ENCODE results near the gene DHX35.

The DHX35 gene

GRCh38 chr20:39019027-39019426 is 56.9 kb downstream of the DHX35 start:
- no peak for DNase-seq (ENCODE audit: low read depth in 3 of 3, low spot score in 1 of 3)

GRCh38 chr20:39019805-39020325 is 57.7 kb downstream of the DHX35 start:
- no peak for DNase-seq (ENCODE audit: low read depth in 3 of 3, low spot score in 1 of 3)

GRCh38 chr20:39021748-39022147 is 59.6 kb downstream of the DHX35 start:
- no peak for DNase-seq (ENCODE audit: low read depth in 3 of 3, low spot score in 1 of 3)

GRCh38 chr20:39025883-39026282 is 63.7 kb downstream of the DHX35 start:
- DNase-seq (ENCODE audit: low read depth in 3 of 3, low spot score in 1 of 3), result no peak

- no peak for DNase-seq (ENCODE audit: low read depth in 3 of 3, low spot score in 1 of 3)
Observed at GRCh38 chr20:39029364-39029763, 67.2 kb downstream of the DHX35 start.

- DNase-seq (ENCODE audit: low read depth in 3 of 3, low spot score in 1 of 3), result no peak
Observed at GRCh38 chr20:39032997-39033396, 70.9 kb downstream of the DHX35 start.

GRCh38 chr20:39036011-39036410 is 73.9 kb downstream of the DHX35 start:
- DNase-seq (ENCODE audit: low read depth in 3 of 3, low spot score in 1 of 3), result no peak

GRCh38 chr20:39036851-39037250 is 74.7 kb downstream of the DHX35 start:
- DNase-seq (ENCODE audit: low read depth in 3 of 3, low spot score in 1 of 3), result no peak

- no peak for DNase-seq (ENCODE audit: low read depth in 3 of 3, low spot score in 1 of 3)
Observed at GRCh38 chr20:39038047-39038446, 75.9 kb downstream of the DHX35 start.

- no peak for DNase-seq (ENCODE audit: low read depth in 3 of 3, low spot score in 1 of 3)
Observed at GRCh38 chr20:39038495-39038894, 76.4 kb downstream of the DHX35 start.

GRCh38 chr20:39039261-39039660 is 77.1 kb downstream of the DHX35 start:
- DNase-seq (ENCODE audit: low read depth in 3 of 3, low spot score in 1 of 3), result no peak

- DNase-seq (ENCODE audit: low read depth in 3 of 3, low spot score in 1 of 3), result no peak
Observed at GRCh38 chr20:39040116-39040515, 78.0 kb downstream of the DHX35 start.

GRCh38 chr20:39041067-39041466 is 78.9 kb downstream of the DHX35 start:
- DNase-seq (ENCODE audit: low read depth in 3 of 3, low spot score in 1 of 3), result no peak

- DNase-seq (ENCODE audit: low read depth in 3 of 3, low spot score in 1 of 3), result no peak
Observed at GRCh38 chr20:39042279-39043150, 80.4 kb downstream of the DHX35 start.

- DNase-seq (ENCODE audit: low read depth in 3 of 3, low spot score in 1 of 3), result no peak
Observed at GRCh38 chr20:39044501-39044900, 82.4 kb downstream of the DHX35 start.

- no peak for DNase-seq (ENCODE audit: low read depth in 3 of 3, low spot score in 1 of 3)
Observed at GRCh38 chr20:39045676-39046075, 83.5 kb downstream of the DHX35 start.

- no peak for DNase-seq (ENCODE audit: low read depth in 3 of 3, low spot score in 1 of 3)
Observed at GRCh38 chr20:39047417-39047985, 85.4 kb downstream of the DHX35 start.

GRCh38 chr20:39048000-39048696 is 86.0 kb downstream of the DHX35 start:
- DNase-seq (ENCODE audit: low read depth in 3 of 3, low spot score in 1 of 3), result peak; percentile 35 to 56 (median 35)

GRCh38 chr20:39049148-39049547 is 87.0 kb downstream of the DHX35 start:
- DNase-seq (ENCODE audit: low read depth in 3 of 3, low spot score in 1 of 3), result no peak

GRCh38 chr20:39049684-39050554 is 87.8 kb downstream of the DHX35 start:
- DNase-seq (ENCODE audit: low read depth in 3 of 3, low spot score in 1 of 3), result peak; percentile 26 to 77 (median 67)

- no peak for DNase-seq (ENCODE audit: low read depth in 3 of 3, low spot score in 1 of 3)
Observed at GRCh38 chr20:39050555-39050902, 88.4 kb downstream of the DHX35 start.
